Gastrocnemius medialis (tissue), 4 donors: ENCODE data around the gene PRKCZ. TPM values are rescaled to one million over a fixed set of nuclear protein-coding genes. Genes with fewer than 3 reads are reported as not detected.

Experiments used
- ATAC-seq, 2 donors: fragments of 150-250 bp; one replicate each; pipeline ENCODE4 v1.9.1; 2016
- DNase-seq, 2 donors: peaks; one replicate each; pipeline ENCODE4 v3.0.0-alpha.2; 2019
- H3K27ac ChIP-seq, 4 donors: fragments of 200-600 bp; sonication (generic); 1 replicate in 1 of 4; 2 replicates in 3 of 4; pipeline ENCODE4 v1.5.1; 2016 to 2018; ENCODE audit warnings: mild to moderate bottlenecking in 2 of 4, moderate library complexity in 1 of 4
- H3K27me3 ChIP-seq, 3 donors: fragments of 200-600 bp; sonication (generic) in 2 of 3; 1 replicate in 1 of 3; 2 replicates in 2 of 3; pipeline versions ENCODE4 v1.5.1 to v1.6.0; 2016 to 2019; ENCODE audit warnings: mild to moderate bottlenecking in 1 of 3, moderate library complexity in 1 of 3
- H3K36me3 ChIP-seq, 2 donors: fragments of 200-600 bp; sonication (generic) in 1 of 2; one replicate each; pipeline ENCODE4 v1.5.1; 2017 to 2018
- H3K4me1 ChIP-seq, 2 donors: fragments of 200-600 bp; sonication (generic) in 1 of 2; one replicate each; pipeline ENCODE4 v1.5.1; 2016 to 2017; ENCODE audit warnings: mild to moderate bottlenecking in 2 of 2
- H3K4me3 ChIP-seq, 4 donors: fragments of 200-600 bp; sonication (generic) in 3 of 4; 1 replicate in 1 of 4; 2 replicates in 3 of 4; pipeline ENCODE4 v1.5.1; 2016 to 2019; ENCODE audit warnings: mild to moderate bottlenecking in 2 of 4
- H3K9me3 ChIP-seq, 3 donors: fragments of 200-600 bp; sonication (generic) in 2 of 3; 1 replicate in 1 of 3; 2 replicates in 2 of 3; pipeline ENCODE4 v1.5.1; 2016 to 2019
- POLR2A ChIP-seq, 2 donors: fragments of 450-650 bp; IDR thresholded peaks; one replicate each; pipeline ENCODE4 v1.6.1; 2017; ENCODE audit warnings: antibody characterized with exemption in 2 of 2, mild to moderate bottlenecking in 2 of 2, moderate library complexity in 2 of 2
- in situ Hi-C, 4 donors: fragments of 200-750 bp; cut with MboI; loops; one replicate each; pipeline versions ENCODE4 v1.15.0 to v1.8.0; 2017; ENCODE audit warnings: low sequenced_read_pairs in 4 of 4
- intact Hi-C: fragments of 100-400 bp; cut with DNase I; formaldehyde crosslinking; loops from one replicate; pipeline ENCODE4 v1.15.1; 2023; ENCODE audit warnings: low total_unique reads
- total RNA-seq, 4 donors: library from RNA; depleted of rRNA; stranded (reverse); fragments of >200 nt; gene quantifications; one replicate each; pipeline versions ENCODE4 v1.1.0 to v1.2.3, GENCODE V29; 2016
- TF ChIP-seq, protein P1 (sequence below), 5 experiments: fragments of 450-650 bp in 3 of 5; fragments of 200-600 bp in 2 of 5; sonication (generic) in 2 of 5; IDR thresholded peaks in 4 of 5; conservative IDR thresholded peaks in 1 of 5; 1 replicate in 4 of 5; 2 replicates in 1 of 5; pipeline ENCODE4 v1.5.1; 2016 to 2019; ENCODE audit warnings: antibody characterized with exemption in 5 of 5, mild to moderate bottlenecking in 3 of 5, moderate library complexity in 3 of 5

PRKCZ gene
- total RNA-seq, 4 donors from 2014 or later: 0.16 to 0.87 TPM; not detected in 2

DNA sequence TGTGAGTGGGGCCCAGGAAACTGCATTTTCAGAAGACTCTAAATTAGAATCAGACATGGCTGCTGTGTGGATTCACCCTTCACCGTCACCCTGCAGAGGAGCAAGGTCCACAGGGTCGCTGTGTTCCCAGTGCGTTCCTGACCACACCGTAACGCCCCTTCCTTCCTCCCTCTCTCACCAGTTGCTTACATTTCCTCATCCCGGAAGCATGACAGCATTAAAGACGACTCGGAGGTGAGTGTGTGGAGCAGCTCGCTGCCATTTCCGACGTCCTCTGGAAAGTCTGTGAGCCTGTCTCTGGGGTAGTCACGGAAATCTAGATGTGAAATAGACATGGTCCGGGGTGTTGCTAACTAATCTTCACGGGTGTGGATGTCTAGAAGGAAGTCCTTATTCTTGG is 98.5 kb downstream of the PRKCZ start:
- Histone ChIP-seq H3K4me1 (no peaks in the 10 kb centered on the region), H3K9me3 (no peaks in the 10 kb centered on the region), H3K27me3 (peaks cover 0 to 3% (median 0%) of the 10 kb centered on the region in 3 donors), H3K36me3 (no peaks in the 10 kb centered on the region), H3K4me3 (no peak overlapping the region), H3K27ac (no peak overlapping the region)
- in situ Hi-C loops: no loop called here
- intact Hi-C loops: no loop called here
- DNase-seq: no peak
- no peak for TF ChIP-seq POLR2A (IDR thresholded peaks at IDR 0.05)
- TF ChIP-seq, protein P1, sequence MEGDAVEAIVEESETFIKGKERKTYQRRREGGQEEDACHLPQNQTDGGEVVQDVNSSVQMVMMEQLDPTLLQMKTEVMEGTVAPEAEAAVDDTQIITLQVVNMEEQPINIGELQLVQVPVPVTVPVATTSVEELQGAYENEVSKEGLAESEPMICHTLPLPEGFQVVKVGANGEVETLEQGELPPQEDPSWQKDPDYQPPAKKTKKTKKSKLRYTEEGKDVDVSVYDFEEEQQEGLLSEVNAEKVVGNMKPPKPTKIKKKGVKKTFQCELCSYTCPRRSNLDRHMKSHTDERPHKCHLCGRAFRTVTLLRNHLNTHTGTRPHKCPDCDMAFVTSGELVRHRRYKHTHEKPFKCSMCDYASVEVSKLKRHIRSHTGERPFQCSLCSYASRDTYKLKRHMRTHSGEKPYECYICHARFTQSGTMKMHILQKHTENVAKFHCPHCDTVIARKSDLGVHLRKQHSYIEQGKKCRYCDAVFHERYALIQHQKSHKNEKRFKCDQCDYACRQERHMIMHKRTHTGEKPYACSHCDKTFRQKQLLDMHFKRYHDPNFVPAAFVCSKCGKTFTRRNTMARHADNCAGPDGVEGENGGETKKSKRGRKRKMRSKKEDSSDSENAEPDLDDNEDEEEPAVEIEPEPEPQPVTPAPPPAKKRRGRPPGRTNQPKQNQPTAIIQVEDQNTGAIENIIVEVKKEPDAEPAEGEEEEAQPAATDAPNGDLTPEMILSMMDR (IDR thresholded peaks at IDR 0.05 in 4 of 5, conservative IDR thresholded peaks at IDR 0.05 in 1 of 5): no peak
- ATAC-seq: no peak

DNA sequence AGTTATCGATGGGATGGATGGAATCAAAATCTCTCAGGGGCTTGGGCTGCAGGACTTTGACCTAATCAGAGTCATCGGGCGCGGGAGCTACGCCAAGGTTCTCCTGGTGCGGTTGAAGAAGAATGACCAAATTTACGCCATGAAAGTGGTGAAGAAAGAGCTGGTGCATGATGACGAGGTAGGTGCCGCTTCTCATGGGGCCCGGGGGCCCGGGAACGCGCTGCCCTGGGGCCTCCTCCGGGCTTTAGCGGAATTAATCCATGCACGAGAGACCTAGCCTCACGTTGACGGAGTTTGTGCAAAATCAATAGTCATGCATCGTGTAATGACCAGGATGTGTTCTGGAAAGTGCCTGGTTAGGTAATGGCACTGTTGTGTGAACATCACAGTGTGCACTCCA is 100.6 kb downstream of the PRKCZ start:
- Histone ChIP-seq H3K4me3 (no peak overlapping the region), H3K36me3 (no peaks in the 10 kb centered on the region), H3K9me3 (no peaks in the 10 kb centered on the region), H3K4me1 (no peaks in the 10 kb centered on the region), H3K27ac (no peak overlapping the region), H3K27me3 (peaks cover 0 to 3% (median 0%) of the 10 kb centered on the region in 3 donors)
- in situ Hi-C loops (no loop called here), intact Hi-C loops (no loop called here)
- TF ChIP-seq POLR2A (IDR thresholded peaks at IDR 0.05): no peak
- TF ChIP-seq, protein P1 (IDR thresholded peaks at IDR 0.05 in 4 of 5, conservative IDR thresholded peaks at IDR 0.05 in 1 of 5): no peak
- DNase-seq: no peak
- ATAC-seq: no peak

DNA sequence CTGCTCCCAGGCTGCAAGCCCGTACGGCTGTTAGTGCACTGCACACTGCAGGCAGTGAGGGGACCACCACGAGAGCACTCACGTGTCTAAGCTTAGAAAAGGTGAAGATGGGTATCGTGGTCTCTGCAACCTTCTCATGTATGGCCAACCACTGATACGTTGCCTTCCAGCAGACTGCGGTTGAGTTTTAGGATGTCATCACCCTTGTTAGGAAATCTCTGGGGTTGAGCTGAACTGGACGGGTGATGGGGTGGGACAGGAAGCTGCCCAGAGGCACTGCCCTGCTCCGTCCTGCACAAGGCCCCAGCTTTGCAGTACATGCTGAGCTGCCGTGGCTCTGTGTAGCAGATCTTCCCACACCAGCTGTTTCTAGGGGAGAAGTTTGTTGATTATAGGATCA is 101.0 kb downstream of the PRKCZ start:
- Histone ChIP-seq H3K36me3 (no peaks in the 10 kb centered on the region), H3K4me3 (no peak overlapping the region), H3K27ac (no peak overlapping the region), H3K9me3 (no peaks in the 10 kb centered on the region), H3K27me3 (peaks cover 0 to 3% (median 0%) of the 10 kb centered on the region in 3 donors), H3K4me1 (no peaks in the 10 kb centered on the region)
- no peak for DNase-seq
- ATAC-seq: no peak
- intact Hi-C loops: no loop called here
- in situ Hi-C loops: no loop called here
- no peak for TF ChIP-seq POLR2A (IDR thresholded peaks at IDR 0.05)
- TF ChIP-seq, protein P1 (IDR thresholded peaks at IDR 0.05 in 4 of 5, conservative IDR thresholded peaks at IDR 0.05 in 1 of 5): no peak

DNA sequence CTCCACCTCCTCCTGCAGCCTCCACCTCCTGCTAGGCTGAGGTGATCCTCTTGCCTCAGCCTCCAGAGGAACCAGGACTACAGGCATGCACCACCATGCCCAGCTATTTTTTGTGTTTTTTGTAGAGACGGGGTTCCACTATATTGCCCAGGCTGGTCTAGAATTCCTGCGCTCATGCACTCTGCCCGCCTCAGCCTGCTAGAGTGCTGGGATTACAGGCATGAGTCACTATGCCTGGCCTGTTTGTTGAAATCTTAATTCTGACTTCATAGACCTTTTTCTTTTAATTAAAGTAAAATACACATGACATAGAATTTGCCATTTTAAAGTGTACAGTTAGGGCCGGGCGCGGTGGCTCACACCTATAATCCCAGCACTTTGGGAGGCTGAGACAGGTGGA is 101.7 kb downstream of the PRKCZ start:
- Histone ChIP-seq H3K27ac (no peak overlapping the region), H3K27me3 (peaks cover 0 to 3% (median 0%) of the 10 kb centered on the region in 3 donors), H3K36me3 (no peaks in the 10 kb centered on the region), H3K4me3 (no peak overlapping the region), H3K9me3 (no peaks in the 10 kb centered on the region), H3K4me1 (no peaks in the 10 kb centered on the region)
- ATAC-seq: no peak
- in situ Hi-C loops: no loop called here
- intact Hi-C loops: no loop called here
- no peak for DNase-seq
- no peak for TF ChIP-seq POLR2A (IDR thresholded peaks at IDR 0.05)
- TF ChIP-seq, protein P1 (IDR thresholded peaks at IDR 0.05 in 4 of 5, conservative IDR thresholded peaks at IDR 0.05 in 1 of 5): no peak

DNA sequence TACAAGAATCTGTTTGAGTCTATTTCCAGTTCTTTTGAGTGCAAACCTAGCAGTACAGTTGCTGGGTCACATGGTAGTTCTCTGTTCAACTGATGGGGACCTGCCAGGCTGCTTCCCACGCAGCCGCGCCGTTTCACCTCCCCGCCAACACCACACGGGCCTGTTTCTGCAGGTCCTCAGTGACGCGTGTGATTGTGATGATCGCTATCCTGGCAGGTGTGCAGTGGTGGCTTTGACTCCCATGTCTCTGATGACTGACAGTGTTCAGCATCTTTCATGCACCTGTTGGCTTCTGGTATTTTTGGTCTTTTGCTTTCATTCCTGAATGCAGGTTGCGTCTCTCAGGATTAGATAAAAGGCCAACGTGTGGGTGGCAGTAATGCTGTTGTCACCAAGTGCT is 102.7 kb downstream of the PRKCZ start:
- no peaks in the 10 kb centered on the region for H3K9me3 ChIP-seq
- DNase-seq (no peak), ATAC-seq (no peak)
- in situ Hi-C loops: no loop called here
- H3K27me3 ChIP-seq: peaks cover 0 to 3% (median 0%) of the 10 kb centered on the region in 3 donors
- TF ChIP-seq POLR2A (IDR thresholded peaks at IDR 0.05): no peak
- TF ChIP-seq, protein P1 (IDR thresholded peaks at IDR 0.05 in 4 of 5, conservative IDR thresholded peaks at IDR 0.05 in 1 of 5): no peak
- no peaks in the 10 kb centered on the region for H3K4me1 ChIP-seq
- intact Hi-C loops: no loop called here
- no peaks in the 10 kb centered on the region for H3K36me3 ChIP-seq
- H3K4me3 ChIP-seq: no peak overlapping the region
- no peak overlapping the region for H3K27ac ChIP-seq
